Liver (tissue), 9 donors: Measurements from ENCODE around the gene FRMD1. TPM values are rescaled to one million over a fixed set of nuclear protein-coding genes. Genes with fewer than 3 reads are reported as not detected.

Experiments used
- DNase-seq: peaks from one replicate; pipeline ENCODE4 v3.0.0-alpha.2; 2017; ENCODE audit warnings: low spot score
- H3K27ac ChIP-seq, 2 donors: one replicate each; pipeline ENCODE4 v1.7.0; 2013; ENCODE audit warnings: inconsistent platforms in 2 of 2, low read length in 2 of 2, control low read depth in 1 of 2, low read depth in 1 of 2, mild to moderate bottlenecking in 1 of 2
- H3K27me3 ChIP-seq, 4 donors: one replicate each; pipeline versions ENCODE4 v1.6.1 to v1.7.0; 2013; ENCODE audit warnings: low read length in 3 of 4, inconsistent platforms in 1 of 4, mild to moderate bottlenecking in 1 of 4, moderate library complexity in 1 of 4; ENCODE audit not compliant: control insufficient read depth in 4 of 4, insufficient read depth in 4 of 4
- H3K36me3 ChIP-seq, 4 donors: one replicate each; pipeline versions ENCODE4 v1.6.1 to v1.7.0; 2013; ENCODE audit warnings: low read length in 3 of 4, mild to moderate bottlenecking in 3 of 4, low read depth in 1 of 4, moderate library complexity in 1 of 4; ENCODE audit not compliant: control insufficient read depth in 4 of 4, insufficient read depth in 3 of 4
- H3K4me1 ChIP-seq, 4 donors: one replicate each; pipeline versions ENCODE4 v1.6.1 to v1.7.0; 2013; ENCODE audit warnings: low read length in 3 of 4, mild to moderate bottlenecking in 3 of 4, moderate library complexity in 1 of 4; ENCODE audit not compliant: control insufficient read depth in 4 of 4, insufficient read depth in 4 of 4
- H3K4me3 ChIP-seq, 3 donors: one replicate each; pipeline versions ENCODE4 v1.6.1 to v1.7.0; 2013; ENCODE audit warnings: low read length in 3 of 3, control low read depth in 1 of 3, low read depth in 1 of 3, mild to moderate bottlenecking in 1 of 3
- H3K9ac ChIP-seq, 2 donors: one replicate each; pipeline ENCODE4 v1.7.0; 2013; ENCODE audit warnings: low read length in 2 of 2, mild to moderate bottlenecking in 2 of 2, moderate library complexity in 2 of 2, control low read depth in 1 of 2, low read depth in 1 of 2
- H3K9me3 ChIP-seq, 4 donors: one replicate each; pipeline versions ENCODE4 v1.6.1 to v1.7.0; 2013; ENCODE audit warnings: low read length in 3 of 4; ENCODE audit not compliant: control insufficient read depth in 4 of 4
- EGR1 ChIP-seq, 2 donors: IDR thresholded peaks; 2 replicates each; pipeline ENCODE4 v1.6.1; 2016 to 2018; ENCODE audit warnings: antibody characterized with exemption in 2 of 2, low read depth in 2 of 2
- FOXA1 ChIP-seq: IDR thresholded peaks from 2 replicates; pipeline ENCODE4 v1.6.1; 2016; ENCODE audit warnings: antibody characterized with exemption
- FOXA2 ChIP-seq: IDR thresholded peaks from 2 replicates; pipeline ENCODE4 v1.6.1; 2016; ENCODE audit warnings: antibody characterized with exemption
- GABPA ChIP-seq, 2 donors: IDR thresholded peaks in 1 of 2; conservative IDR thresholded peaks in 1 of 2; 2 replicates each; pipeline ENCODE4 v1.6.1; 2016; ENCODE audit warnings: antibody characterized with exemption in 2 of 2, mild to moderate bottlenecking in 1 of 2, moderate library complexity in 1 of 2
- HNF4A ChIP-seq, 2 donors: conservative IDR thresholded peaks; 2 replicates each; pipeline ENCODE4 v1.6.1; 2016; ENCODE audit warnings: antibody characterized with exemption in 2 of 2, mild to moderate bottlenecking in 2 of 2
- HNF4G ChIP-seq: IDR thresholded peaks from 2 replicates; pipeline ENCODE4 v1.6.1; 2016; ENCODE audit warnings: antibody characterized with exemption
- JUND ChIP-seq, 2 donors: IDR thresholded peaks; 2 replicates each; pipeline ENCODE4 v1.6.1; 2016; ENCODE audit warnings: antibody characterized with exemption in 2 of 2
- NR2F2 ChIP-seq: IDR thresholded peaks from 2 replicates; pipeline ENCODE4 v1.6.1; 2016; ENCODE audit warnings: antibody characterized with exemption
- RAD21 ChIP-seq, 2 donors: IDR thresholded peaks; 2 replicates each; pipeline ENCODE4 v1.6.1; 2016; ENCODE audit warnings: antibody characterized with exemption in 2 of 2, mild to moderate bottlenecking in 2 of 2
- RXRA ChIP-seq, 2 donors: IDR thresholded peaks; 2 replicates each; pipeline ENCODE4 v1.6.1; 2017 to 2018; ENCODE audit warnings: antibody characterized with exemption in 2 of 2, mild to moderate bottlenecking in 1 of 2
- SP1 ChIP-seq: IDR thresholded peaks from 2 replicates; pipeline ENCODE4 v1.6.1; 2018; ENCODE audit warnings: antibody characterized with exemption, mild to moderate bottlenecking
- TAF1 ChIP-seq: conservative IDR thresholded peaks from 2 replicates; pipeline ENCODE4 v1.6.1; 2016; ENCODE audit warnings: antibody characterized with exemption, mild to moderate bottlenecking
- YY1 ChIP-seq: IDR thresholded peaks from 2 replicates; pipeline ENCODE4 v1.6.1; 2016; ENCODE audit warnings: antibody characterized with exemption, mild to moderate bottlenecking
- WGBS: extraction: QIAGEN DNeasy Blood & Tissue Kit; methylation state at CpG from one replicate; pipeline ENCODE4 v1.1.7; 2013; 5-methylcytosine and 5-hydroxymethylcytosine counted together
- polyA plus RNA-seq, 2 donors: library from polyadenylated mRNA; stranded (reverse) in 1 of 2; unstranded in 1 of 2; fragments of 200-250 nt in 1 of 2; fragments of >200 nt in 1 of 2; fragmentation: Nextera tagmentation in 1 of 2; extraction: Ambion mirVana in 1 of 2; gene quantifications; one replicate each; pipeline versions ENCODE4 v1.2.1 to v1.2.3, GENCODE V29; 2013 to 2015
- total RNA-seq, 2 donors: library from RNA; depleted of rRNA; stranded (reverse); fragments of >200 nt; gene quantifications; one replicate each; pipeline ENCODE4 v1.2.3, GENCODE V29; 2014
- TF ChIP-seq, protein P1 (sequence below): IDR thresholded peaks from 2 replicates; pipeline ENCODE4 v1.6.1; 2016; ENCODE audit warnings: antibody characterized with exemption, mild to moderate bottlenecking
- TF ChIP-seq, protein P2 (sequence below): IDR thresholded peaks from 2 replicates; pipeline ENCODE4 v1.6.1; 2016; ENCODE audit warnings: antibody characterized with exemption
- TF ChIP-seq, protein P3 (sequence below): IDR thresholded peaks from 2 replicates; pipeline ENCODE4 v1.6.1; 2016; ENCODE audit warnings: antibody characterized with exemption
- TF ChIP-seq, protein P4 (sequence below): fragments of 150-350 bp; IDR thresholded peaks from 2 replicates; pipeline ENCODE4 v1.5.1; 2017; ENCODE audit warnings: improper control_type of control experiment, low read depth, low read length; ENCODE audit not compliant: missing input control
- TF ChIP-seq, protein P5 (sequence below): IDR thresholded peaks from 2 replicates; pipeline ENCODE4 v1.6.1; 2016; ENCODE audit warnings: antibody characterized with exemption
- donor health status: healthy.
- donor health status: healthy.
- donor health status: healthy.
- donor health status: healthy.
- donor health status: healthy.

Gene FRMD1
- total and polyA plus RNA-seq, 4 donors, result 0.04 to 0.17 (median 0.12) TPM

DNA sequence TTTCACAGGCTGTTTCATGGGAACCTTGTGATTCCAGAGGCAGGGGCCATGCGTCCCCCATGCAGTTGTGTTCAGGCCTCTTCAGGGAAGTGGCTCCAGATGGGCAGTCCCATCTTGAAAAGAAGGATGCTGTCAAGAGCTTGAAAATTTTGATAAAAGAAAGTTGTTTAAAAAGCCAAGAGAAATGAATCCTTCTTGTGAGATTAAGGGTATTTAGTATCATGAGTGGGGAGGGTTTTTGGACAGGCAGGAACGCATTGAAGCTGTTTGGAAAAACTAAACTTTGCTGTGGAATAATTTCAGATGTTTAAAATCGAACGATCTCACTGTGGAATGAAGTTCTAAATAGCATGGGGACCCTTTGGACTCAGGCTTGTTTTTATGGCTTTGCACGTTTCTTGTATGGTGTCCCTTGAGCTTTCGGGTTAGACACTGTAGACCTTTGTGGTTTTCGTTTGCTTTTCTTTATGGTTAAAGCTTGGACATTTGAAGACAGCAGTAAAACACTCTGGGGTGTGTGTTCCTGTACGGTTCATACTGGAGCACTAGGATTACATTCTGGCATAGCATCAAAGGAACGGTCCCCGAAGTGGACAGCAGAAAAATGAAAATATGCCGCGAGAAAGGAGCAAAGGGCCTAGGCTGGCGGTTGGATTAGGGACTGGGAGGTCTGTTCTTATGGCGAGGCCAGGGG is 63.4 kb downstream of the FRMD1 start:
- Histone ChIP-seq H3K4me1 (peaks cover 2 to 11% (median 6%) of the 10 kb centered on the region in 4 donors), H3K4me3 (no peak overlapping the region), H3K27ac (no peak overlapping the region), H3K9ac (no peak overlapping the region), H3K27me3 (no peaks in the 10 kb centered on the region), H3K36me3 (no peaks in the 10 kb centered on the region), H3K9me3 (peaks cover 2 to 15% (median 6%) of the 10 kb centered on the region in 4 donors)
- WGBS, result 87% methylated on average over 14 of the region's 14 CpGs
- no peak for DNase-seq
- TF ChIP-seq, protein P1, sequence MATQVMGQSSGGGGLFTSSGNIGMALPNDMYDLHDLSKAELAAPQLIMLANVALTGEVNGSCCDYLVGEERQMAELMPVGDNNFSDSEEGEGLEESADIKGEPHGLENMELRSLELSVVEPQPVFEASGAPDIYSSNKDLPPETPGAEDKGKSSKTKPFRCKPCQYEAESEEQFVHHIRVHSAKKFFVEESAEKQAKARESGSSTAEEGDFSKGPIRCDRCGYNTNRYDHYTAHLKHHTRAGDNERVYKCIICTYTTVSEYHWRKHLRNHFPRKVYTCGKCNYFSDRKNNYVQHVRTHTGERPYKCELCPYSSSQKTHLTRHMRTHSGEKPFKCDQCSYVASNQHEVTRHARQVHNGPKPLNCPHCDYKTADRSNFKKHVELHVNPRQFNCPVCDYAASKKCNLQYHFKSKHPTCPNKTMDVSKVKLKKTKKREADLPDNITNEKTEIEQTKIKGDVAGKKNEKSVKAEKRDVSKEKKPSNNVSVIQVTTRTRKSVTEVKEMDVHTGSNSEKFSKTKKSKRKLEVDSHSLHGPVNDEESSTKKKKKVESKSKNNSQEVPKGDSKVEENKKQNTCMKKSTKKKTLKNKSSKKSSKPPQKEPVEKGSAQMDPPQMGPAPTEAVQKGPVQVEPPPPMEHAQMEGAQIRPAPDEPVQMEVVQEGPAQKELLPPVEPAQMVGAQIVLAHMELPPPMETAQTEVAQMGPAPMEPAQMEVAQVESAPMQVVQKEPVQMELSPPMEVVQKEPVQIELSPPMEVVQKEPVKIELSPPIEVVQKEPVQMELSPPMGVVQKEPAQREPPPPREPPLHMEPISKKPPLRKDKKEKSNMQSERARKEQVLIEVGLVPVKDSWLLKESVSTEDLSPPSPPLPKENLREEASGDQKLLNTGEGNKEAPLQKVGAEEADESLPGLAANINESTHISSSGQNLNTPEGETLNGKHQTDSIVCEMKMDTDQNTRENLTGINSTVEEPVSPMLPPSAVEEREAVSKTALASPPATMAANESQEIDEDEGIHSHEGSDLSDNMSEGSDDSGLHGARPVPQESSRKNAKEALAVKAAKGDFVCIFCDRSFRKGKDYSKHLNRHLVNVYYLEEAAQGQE, result no peak
- TF ChIP-seq, protein P2, sequence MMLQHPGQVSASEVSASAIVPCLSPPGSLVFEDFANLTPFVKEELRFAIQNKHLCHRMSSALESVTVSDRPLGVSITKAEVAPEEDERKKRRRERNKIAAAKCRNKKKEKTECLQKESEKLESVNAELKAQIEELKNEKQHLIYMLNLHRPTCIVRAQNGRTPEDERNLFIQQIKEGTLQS, result no peak
- TF ChIP-seq NR2F2 (no peak), RXRA (IDR thresholded peaks at IDR 0.05) (no peak), EGR1 (IDR thresholded peaks at IDR 0.05; ENCODE audit: low read depth in 2 of 2) (no peak), FOXA2 (no peak), HNF4G (no peak), TAF1 (no peak), FOXA1 (no peak), GABPA (IDR thresholded peaks at IDR 0.05 in 1 of 2, conservative IDR thresholded peaks at IDR 0.05 in 1 of 2) (no peak), JUND (IDR thresholded peaks at IDR 0.05) (no peak), HNF4A (conservative IDR thresholded peaks at IDR 0.05) (no peak), SP1 (no peak), YY1 (no peak), RAD21 (IDR thresholded peaks at IDR 0.05) (no peak)
- TF ChIP-seq, protein P3, sequence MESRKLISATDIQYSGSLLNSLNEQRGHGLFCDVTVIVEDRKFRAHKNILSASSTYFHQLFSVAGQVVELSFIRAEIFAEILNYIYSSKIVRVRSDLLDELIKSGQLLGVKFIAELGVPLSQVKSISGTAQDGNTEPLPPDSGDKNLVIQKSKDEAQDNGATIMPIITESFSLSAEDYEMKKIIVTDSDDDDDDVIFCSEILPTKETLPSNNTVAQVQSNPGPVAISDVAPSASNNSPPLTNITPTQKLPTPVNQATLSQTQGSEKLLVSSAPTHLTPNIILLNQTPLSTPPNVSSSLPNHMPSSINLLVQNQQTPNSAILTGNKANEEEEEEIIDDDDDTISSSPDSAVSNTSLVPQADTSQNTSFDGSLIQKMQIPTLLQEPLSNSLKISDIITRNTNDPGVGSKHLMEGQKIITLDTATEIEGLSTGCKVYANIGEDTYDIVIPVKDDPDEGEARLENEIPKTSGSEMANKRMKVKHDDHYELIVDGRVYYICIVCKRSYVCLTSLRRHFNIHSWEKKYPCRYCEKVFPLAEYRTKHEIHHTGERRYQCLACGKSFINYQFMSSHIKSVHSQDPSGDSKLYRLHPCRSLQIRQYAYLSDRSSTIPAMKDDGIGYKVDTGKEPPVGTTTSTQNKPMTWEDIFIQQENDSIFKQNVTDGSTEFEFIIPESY, result no peak
- TF ChIP-seq, protein P4, sequence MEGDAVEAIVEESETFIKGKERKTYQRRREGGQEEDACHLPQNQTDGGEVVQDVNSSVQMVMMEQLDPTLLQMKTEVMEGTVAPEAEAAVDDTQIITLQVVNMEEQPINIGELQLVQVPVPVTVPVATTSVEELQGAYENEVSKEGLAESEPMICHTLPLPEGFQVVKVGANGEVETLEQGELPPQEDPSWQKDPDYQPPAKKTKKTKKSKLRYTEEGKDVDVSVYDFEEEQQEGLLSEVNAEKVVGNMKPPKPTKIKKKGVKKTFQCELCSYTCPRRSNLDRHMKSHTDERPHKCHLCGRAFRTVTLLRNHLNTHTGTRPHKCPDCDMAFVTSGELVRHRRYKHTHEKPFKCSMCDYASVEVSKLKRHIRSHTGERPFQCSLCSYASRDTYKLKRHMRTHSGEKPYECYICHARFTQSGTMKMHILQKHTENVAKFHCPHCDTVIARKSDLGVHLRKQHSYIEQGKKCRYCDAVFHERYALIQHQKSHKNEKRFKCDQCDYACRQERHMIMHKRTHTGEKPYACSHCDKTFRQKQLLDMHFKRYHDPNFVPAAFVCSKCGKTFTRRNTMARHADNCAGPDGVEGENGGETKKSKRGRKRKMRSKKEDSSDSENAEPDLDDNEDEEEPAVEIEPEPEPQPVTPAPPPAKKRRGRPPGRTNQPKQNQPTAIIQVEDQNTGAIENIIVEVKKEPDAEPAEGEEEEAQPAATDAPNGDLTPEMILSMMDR, result no peak
- TF ChIP-seq, protein P5, sequence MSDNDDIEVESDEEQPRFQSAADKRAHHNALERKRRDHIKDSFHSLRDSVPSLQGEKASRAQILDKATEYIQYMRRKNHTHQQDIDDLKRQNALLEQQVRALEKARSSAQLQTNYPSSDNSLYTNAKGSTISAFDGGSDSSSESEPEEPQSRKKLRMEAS, result no peak
